Right ventricle myocardium inferior (tissue), 1 donor: Measurements from ENCODE around the gene ZSWIM5. TPM values are rescaled to one million over a fixed set of nuclear protein-coding genes. Genes with fewer than 3 reads are reported as not detected.
"Not testable (repeated sequence)": the region's sequence is repeated elsewhere in the genome, so short reads cannot be mapped to it uniquely, and the experiment has no call there.

Source experiments
- ATAC-seq: fragments of 200-7000 bp; cut with Tn5 transposase; one replicate; pipeline ENCODE4 v1.9.1; 2020; ENCODE audit warnings: mild to moderate bottlenecking, moderate library complexity
- DNase-seq: peaks from one replicate; pipeline ENCODE4 v3.0.0; 2021; ENCODE audit errors: missing footprints
- intact Hi-C: fragments of 100-400 bp; cut with DNase I; formaldehyde crosslinking; loops from one replicate; pipeline ENCODE4 v1.11.0; 2022
- total RNA-seq: library from RNA; stranded (reverse); fragmentation: NEBNext Ultra II Directional; extraction: Animal tissue kit (Norgen Biotek cat#: 25700); gene quantifications from one replicate; pipeline ENCODE4 v1.2.1, GENCODE V29; 2021
- donor health status: DM: no; HTN: yes; CAD: no; lungs with severe emphysema.

Gene ZSWIM5
- total RNA-seq, 1 donor from 2014 or later: 0.81 TPM

GRCh38 chr1:45155957-45156356 is 50.4 kb downstream of the ZSWIM5 start:
- ATAC-seq: no peak
- DNase-seq: no peak
- intact Hi-C loops: no loop called here

GRCh38 chr1:45155423-45155822 is 51.0 kb downstream of the ZSWIM5 start:
- intact Hi-C loops: no loop called here

GRCh38 chr1:45152126-45152525 is 54.3 kb downstream of the ZSWIM5 start:
- intact Hi-C loops: no loop called here
- ATAC-seq (no peak), DNase-seq (no peak)

More at GRCh38 chr1:45155423-45155822, 51.0 kb downstream of the ZSWIM5 start:
- no peak for ATAC-seq
- no peak for DNase-seq

- ATAC-seq (no peak), DNase-seq (no peak)
- intact Hi-C loops: no loop called here
These were observed 58.1 kb downstream of the ZSWIM5 start for GRCh38 chr1:45148209-45148825.

DNA sequence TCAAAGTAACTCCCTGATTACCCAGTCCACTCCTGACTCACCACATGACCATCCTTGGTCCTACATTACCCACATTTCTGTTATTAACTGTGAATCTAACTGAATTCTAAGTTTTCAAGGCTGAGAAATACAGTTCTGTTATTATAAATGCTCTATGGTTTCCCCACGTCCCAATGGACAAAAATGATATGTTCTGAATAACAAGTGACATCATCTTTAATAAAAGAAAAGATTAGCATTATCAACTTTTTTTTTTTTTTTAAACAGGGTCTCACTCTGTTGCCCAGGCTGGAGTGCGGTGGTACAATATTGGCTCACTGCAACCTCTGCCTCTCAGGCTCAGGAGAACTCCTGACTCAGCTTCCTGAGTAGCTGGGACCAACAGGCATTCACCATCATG is 59.6 kb downstream of the ZSWIM5 start:
- ATAC-seq: no peak
- intact Hi-C loops: no loop called here
- DNase-seq: no peak

DNA sequence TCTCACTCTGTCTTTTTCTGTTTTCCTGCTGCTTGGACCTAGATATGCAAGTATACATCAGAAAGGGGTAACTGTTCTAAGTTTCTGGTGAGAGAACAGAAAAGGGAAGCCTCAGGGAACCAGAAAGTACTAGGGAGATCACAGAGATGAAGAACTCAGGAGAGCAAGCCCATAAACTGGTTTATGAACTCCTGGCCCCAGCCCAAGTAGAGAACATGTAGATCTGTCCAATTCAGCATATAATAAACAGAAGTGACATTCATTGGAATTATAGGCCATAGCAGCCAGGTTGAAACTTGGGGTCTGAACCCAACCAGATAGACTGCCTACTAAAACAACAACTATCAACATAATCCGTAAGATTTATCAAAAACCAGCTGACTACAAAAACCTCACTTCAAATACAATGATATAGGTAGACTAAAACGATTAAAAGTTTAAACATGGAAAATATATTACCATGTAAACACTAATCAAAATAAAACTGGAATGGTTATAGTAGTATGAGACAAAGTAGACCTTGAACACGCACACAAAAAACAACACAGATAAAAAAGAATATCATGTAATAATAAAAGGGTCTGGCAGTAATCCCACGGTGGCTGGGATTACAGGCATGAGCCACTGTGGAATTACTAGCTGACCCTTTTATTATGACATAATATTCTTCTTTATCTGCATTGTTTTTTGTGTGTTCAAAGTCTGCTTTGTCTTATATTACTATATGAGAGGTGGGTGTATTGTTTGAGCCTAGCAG is 65.0 kb downstream of the ZSWIM5 start:
- intact Hi-C loops: no loop called here
- ATAC-seq: no peak

GRCh38 chr1:45136984-45137383 is 69.4 kb downstream of the ZSWIM5 start:
- no peak for DNase-seq
- intact Hi-C loops: no loop called here
- no peak for ATAC-seq

More for the DNA sequence above, 65.0 kb downstream of the ZSWIM5 start:
- DNase-seq: no peak

DNA sequence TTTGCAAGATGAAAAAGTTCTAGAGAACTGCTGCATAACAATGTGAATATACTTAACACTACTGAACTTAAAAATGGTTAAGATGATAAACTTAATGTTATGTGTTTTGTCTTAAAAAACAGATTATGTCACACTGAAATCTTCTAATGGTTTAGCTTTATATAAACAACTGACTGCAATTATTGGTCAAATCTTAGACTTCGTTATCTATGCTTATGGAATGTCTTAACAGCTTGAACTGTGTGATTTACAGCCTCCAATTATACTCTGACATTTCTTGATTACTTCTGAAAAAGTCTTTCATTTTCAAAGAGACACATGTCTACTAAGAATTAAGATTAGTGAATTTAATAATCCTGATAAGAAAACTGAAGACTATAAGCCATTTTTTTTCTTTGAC is 71.1 kb downstream of the ZSWIM5 start:
- no peak for DNase-seq
- intact Hi-C loops: no loop called here
- no peak for ATAC-seq

GRCh38 chr1:45134461-45134873 is 71.9 kb downstream of the ZSWIM5 start:
- ATAC-seq (no peak), DNase-seq (no peak)
- intact Hi-C loops: no loop called here

DNA sequence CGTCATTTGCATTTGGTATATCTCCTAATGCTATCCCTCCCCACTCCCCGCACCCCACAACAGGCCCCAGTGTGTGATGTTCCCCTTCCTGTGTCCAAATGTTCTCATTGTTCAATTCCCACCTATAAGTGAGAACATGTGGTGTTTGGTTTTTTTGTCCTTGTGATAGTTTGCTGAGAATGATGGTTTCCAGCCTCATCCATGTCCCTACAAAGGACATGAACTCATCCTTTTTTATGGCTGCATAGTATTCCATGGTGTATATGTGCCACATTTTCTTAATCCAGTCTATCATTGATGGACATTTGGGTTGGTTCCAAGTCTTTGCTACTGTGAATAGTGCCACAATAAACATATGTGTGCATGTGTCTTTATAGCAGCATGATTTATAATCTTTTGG is 73.7 kb downstream of the ZSWIM5 start:
- intact Hi-C loops, DNase-seq: not testable (repeated sequence)

DNA sequence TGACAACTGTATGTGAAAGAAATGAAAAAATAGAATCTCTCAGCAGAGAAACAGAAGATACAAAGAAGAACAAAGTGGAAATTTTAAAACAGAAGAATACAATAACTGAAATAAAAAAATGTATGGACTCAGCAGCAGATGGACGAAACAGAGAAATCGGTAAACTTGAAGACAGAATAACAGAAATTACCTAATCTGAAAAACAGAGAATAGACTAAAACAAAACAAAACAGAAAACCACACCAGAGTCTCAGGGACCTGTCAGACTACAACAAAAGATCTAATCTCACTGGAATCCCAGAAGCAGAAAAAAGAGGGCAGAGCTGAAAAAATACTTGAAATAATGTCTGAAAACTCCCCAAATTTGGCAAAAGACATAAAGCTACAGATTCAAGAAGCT is 83.0 kb downstream of the ZSWIM5 start:
- ATAC-seq (no peak), DNase-seq (no peak)
- intact Hi-C loops: no loop called here

More for the DNA sequence above, 73.7 kb downstream of the ZSWIM5 start:
- ATAC-seq: not testable (repeated sequence)

DNA sequence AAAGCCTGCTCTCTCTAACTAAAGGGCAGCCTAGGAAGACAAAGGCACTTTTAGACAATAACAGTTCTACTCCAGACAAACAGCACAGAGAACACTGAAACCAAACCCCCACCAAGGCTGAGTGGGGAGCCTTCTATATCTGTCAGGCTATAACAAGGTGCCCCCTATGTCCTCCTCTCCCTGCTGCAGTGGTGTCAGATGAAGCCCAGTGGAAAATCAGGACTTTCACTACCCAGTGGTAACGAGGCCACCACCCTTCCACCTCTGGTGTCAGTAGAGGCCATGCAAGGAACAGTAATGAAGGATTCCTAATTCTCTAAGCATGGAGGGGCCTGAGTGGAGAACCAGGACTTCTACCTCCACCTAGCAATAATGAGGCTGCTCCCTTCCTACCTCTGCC is 83.7 kb downstream of the ZSWIM5 start:
- no peak for DNase-seq
- no peak for ATAC-seq
- intact Hi-C loops: no loop called here

DNA sequence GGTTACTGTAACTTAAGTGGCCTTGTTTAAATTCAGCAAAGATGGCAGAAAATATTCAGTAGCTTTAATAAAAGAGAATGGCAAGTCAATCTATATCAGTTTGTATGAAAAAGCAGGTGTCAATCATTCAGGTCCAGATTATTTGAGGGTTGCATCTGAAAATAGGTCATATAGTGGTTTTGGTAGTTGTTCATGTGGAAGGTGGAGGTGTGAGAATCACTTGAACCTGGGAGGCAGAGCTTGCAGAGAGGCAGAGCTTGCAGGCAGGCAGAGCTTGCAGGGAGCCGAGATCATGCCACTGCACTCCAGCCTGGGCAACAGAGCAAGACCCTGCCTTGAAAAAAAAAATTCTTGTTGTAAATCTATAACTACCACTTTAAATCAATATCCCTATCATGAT is 88.6 kb downstream of the ZSWIM5 start:
- no peak for ATAC-seq
- intact Hi-C loops: no loop called here
- no peak for DNase-seq

DNA sequence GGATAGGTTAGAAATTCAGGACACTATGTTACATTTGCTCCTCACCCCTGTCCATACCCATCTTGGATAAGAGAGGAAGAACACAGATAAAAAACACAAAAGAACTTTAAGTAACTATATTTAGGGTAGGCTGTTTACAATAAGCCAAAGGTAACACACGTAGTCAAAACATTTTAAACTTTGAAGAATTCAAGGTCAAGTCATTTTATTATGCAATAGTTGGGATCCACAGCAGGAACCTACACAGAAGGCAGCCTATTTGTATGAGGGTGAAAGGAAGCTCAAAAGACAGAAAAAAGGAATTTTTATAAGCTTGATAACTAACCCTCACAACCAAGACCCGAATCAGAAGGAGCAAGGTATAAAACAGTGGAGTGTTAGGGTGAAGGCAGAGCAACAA is 89.6 kb downstream of the ZSWIM5 start:
- ATAC-seq (no peak), DNase-seq (no peak)
- intact Hi-C loops: no loop called here

DNA sequence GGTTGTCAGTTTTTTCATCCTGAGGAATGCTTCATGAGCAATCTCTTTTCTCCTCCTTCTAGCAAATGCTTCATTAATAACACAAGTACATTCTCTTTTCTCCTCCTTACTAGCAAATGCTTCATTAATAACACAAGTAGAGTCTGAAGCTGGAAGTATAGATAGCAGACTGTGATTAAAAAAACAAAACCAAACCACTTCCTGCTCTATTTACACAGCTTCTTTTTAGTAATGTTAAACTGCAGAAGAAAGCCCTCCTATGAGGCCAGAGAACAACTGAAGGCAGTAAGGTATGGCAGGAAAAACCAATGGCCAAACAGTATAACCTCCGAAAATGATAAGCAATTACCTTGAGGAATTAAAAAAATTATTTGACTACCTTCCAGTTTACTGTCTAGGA is 90.1 kb downstream of the ZSWIM5 start:
- intact Hi-C loops: no loop called here
- DNase-seq (no peak), ATAC-seq (no peak)

DNA sequence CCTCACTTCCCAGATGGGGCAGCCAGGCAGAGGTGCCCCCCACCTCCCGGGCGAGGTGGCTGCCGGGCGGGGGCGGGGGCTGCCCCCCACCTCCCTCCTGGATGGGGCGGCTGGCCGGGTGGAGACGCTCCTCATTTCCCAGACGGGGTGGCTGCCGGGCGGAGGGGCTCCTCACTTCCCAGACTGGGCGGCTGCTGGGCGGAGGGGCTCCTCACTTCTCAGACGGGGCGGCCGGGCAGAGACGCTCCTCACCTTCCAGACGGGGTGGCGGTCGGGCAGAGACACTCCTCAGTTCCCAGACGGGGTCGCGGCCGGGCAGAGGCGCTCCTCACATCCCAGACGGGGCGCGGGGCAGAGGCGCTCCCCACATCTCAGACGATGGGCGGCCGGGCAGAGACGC is 91.2 kb downstream of the ZSWIM5 start:
- DNase-seq, ATAC-seq, intact Hi-C loops: not testable (repeated sequence)

DNA sequence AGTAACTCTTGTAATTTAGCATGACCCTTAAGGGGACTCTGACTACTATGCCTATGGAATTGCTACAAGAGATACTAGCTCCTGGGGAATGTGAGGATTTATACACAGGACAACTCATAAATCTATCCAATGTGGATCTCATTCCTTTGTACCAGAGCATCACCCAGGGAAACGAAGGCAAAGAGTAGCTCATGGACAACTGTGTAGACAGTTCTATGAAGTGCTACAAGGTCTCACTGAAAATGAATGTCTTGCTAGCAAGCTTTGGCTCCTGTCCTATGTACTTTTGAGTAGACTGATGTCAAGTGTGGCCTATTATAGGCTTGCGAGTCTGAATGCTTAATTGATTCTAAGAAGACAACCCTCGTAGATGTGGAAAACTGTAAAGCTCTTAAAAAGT is 93.7 kb downstream of the ZSWIM5 start:
- intact Hi-C loops: no loop called here
- ATAC-seq: no peak

DNA sequence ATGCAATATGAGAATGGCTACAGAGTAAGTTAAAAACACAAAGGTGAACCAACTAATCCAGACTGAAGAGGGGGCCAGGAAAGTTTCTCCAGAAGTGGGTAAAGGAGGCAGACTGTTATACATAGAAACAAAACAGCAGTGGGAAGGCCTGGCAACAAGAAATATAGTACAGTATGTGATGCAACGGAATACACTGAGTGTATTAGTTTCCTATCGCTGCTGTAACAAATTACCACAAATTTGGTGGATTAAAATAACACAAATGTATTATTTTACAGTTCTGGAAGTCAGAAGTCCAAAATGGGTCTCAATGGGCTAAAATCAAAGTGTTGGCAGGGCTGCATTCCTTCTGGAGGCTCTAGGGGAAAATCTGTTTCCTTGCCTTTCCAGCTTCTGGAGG is 95.2 kb downstream of the ZSWIM5 start:
- ATAC-seq: no peak
- intact Hi-C loops: no loop called here
- DNase-seq: no peak

More for the DNA sequence above, 93.7 kb downstream of the ZSWIM5 start:
- DNase-seq: no peak

DNA sequence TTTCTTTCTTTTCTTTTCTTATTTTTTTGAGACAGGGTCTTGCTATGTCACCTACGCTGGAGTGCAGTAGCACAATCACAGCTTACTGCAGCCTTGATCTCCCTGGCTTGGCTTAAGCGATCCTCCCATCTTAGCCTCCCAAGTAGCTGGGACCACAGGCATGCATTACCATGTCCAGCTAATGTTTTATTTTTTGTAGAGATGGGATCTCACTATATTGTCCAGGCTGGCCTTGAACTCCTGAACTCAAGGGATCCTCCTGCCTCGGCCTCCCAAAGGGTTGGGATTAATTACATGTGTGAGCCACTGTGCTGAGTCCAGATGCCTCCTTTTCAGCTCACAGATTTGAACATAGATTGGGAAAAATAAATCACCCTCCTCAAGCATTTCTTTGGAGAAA is 98.6 kb downstream of the ZSWIM5 start:
- no peak for DNase-seq
- intact Hi-C loops: no loop called here
- ATAC-seq: no peak

DNA sequence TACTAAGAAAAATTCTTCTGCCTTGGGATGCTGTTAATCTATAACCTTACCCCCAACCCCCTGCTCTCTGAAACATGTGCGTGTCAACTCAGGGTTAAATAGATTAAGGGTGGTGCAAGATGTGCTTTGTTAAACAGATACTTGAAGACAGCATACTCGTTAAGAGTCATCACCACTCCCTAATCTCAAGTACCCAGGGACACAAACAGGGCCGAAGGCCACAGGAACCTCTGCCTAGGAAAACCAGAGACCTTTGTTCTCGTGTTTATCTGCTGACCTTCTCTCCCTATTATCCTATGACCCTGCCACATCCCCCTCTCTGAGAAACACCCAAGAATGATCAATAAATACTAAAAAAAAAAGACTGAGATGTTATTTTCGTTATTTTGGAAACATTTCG is 99.5 kb downstream of the ZSWIM5 start:
- intact Hi-C loops: not testable (repeated sequence)

More for the DNA sequence above, 99.5 kb downstream of the ZSWIM5 start:
- ATAC-seq, DNase-seq: not testable (repeated sequence)
